ENCODE results near the gene DACH1.

GRCh38 chr13:71814806-71815360, 52.1 kb downstream of the DACH1 start:
- no peak for TF ChIP-seq CTCF (IDR thresholded peaks at IDR 0.05)
- no peak for TF ChIP-seq POLR2A (IDR thresholded peaks at IDR 0.05)
